ENCODE data around the gene SART3.

The SART3 gene, protein sequence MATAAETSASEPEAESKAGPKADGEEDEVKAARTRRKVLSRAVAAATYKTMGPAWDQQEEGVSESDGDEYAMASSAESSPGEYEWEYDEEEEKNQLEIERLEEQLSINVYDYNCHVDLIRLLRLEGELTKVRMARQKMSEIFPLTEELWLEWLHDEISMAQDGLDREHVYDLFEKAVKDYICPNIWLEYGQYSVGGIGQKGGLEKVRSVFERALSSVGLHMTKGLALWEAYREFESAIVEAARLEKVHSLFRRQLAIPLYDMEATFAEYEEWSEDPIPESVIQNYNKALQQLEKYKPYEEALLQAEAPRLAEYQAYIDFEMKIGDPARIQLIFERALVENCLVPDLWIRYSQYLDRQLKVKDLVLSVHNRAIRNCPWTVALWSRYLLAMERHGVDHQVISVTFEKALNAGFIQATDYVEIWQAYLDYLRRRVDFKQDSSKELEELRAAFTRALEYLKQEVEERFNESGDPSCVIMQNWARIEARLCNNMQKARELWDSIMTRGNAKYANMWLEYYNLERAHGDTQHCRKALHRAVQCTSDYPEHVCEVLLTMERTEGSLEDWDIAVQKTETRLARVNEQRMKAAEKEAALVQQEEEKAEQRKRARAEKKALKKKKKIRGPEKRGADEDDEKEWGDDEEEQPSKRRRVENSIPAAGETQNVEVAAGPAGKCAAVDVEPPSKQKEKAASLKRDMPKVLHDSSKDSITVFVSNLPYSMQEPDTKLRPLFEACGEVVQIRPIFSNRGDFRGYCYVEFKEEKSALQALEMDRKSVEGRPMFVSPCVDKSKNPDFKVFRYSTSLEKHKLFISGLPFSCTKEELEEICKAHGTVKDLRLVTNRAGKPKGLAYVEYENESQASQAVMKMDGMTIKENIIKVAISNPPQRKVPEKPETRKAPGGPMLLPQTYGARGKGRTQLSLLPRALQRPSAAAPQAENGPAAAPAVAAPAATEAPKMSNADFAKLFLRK

DNA sequence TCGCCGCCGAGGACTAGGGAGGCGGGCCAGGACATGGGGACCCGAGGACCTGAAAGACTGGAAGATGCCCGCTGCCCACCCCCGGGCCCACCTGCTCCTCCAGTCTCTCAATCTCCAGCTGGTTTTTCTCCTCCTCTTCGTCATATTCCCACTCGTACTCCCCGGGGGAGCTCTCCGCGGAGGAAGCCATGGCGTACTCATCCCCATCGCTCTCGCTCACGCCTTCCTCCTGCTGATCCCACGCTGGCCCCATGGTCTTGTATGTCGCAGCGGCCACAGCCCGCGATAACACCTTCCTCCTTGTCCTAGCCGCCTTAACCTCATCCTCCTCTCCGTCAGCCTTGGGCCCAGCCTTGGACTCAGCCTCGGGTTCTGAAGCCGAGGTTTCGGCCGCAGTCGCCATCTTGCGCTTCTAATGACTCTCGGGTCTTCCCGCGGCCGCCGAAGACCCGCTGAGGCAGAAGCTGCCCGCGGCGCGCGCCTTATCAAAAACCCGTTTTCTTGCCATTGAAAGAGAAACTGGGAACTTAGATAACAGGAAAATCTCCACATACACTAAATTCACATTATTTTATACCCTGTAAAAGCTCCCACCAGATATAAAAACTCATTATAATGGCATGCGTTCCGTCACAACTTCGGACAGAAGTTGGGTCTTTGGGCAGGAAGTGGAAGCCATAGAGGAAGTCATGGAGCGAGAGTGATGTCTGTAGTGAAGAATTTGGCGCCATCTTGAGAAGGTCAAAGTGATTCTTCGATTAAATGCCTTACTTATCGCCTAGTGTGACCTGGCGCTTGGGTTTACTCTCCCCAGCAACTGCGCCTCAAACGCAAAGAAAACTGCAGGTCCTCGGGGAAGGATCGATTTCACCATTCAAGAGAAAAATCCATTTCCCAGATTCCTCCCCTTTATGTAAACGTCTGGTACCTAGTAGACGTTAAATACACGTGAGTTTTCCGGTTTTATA is at the start of gene SART3:
Gene SART3, minus strand, starts transcription at position 422 of the 968 bp plus-strand sequence. Its CDS starts 19 bp downstream, at position 403.
- DNase-seq = peak in 54 of 56 donors; percentile 23 to 90 (median 67)

DNA sequence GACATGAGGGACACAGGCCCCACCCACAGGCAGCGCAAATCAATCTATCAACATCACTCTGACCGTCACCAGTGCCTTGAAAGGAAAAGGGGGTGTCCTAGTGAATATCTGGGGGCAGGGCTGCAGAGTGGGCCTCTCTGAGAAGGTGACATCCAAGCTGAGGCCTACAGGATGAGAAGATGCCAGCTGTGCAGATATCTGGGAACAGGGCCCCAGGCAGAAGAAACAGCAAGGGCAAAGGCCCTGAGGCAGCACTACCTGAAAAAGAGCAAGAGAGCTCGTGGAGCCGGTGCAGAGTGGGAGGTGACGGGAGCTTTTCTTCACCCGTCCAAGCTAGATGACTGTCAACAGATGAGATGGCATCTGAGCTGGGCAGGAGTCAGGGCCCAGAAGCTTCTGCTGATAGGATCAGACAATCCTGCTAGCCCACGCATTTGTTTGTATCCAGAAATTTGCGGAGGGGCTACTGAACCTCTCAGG is 49.4 kb upstream of the SART3 start:
- no peak for DNase-seq

DNA sequence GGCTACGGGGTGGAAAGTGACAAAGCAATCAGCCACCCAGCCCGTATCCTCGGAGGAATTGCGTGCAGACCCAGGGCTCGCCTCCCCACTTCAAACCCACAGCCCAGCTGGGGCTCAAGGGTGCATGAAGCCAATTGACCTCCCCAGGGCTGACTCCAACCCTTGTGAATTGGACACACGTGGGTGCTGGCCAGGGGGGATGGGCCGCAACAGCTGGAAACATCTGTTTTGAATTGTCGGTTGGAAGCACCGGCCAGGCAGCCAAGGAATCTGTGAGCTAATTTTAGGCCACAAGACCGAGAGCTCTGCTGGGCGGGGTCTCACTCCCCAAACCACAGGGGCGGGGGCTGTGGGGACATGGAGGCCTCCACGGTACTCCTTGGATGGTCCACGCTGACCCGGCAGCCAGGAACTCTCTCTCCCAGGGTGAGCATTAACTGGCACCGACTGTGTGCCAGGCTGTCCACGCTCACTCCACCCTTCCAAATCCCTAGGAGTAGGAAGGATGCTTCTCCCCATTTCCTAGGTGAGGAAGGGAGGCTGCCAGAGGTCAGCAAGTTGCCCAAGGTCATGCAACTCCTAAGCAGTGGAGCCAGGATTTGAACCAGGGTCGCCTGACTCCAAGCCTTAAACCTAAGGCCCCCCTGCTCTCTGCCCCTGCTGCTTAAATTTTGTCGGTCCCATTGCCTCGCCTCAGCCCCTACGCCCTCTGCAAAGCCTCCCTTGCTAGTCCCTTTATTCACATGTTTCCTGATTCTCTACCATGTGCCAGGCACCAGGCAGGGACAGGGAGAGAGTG is 48.8 kb upstream of the SART3 start:
- DNase-seq = no peak

DNA sequence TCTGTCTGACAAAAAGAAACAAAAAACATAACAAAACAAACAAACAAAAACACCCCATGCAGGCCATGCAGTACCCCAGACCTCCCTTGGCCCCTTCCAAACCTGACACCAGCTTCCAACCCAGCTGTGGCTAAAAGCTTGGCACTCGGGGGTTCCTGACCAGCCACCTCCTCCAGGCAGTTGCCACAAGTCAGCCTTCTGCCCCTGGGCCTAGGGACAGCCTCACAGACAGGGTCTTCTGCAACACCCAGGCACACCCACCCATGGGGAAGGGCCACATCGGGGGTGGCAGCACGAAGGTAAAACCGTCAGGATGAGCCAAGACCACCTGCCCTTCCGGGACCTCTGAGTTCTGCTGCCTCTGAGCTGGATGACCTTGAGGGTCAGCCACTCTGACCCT is 47.6 kb upstream of the SART3 start:
- no peak for DNase-seq

DNA sequence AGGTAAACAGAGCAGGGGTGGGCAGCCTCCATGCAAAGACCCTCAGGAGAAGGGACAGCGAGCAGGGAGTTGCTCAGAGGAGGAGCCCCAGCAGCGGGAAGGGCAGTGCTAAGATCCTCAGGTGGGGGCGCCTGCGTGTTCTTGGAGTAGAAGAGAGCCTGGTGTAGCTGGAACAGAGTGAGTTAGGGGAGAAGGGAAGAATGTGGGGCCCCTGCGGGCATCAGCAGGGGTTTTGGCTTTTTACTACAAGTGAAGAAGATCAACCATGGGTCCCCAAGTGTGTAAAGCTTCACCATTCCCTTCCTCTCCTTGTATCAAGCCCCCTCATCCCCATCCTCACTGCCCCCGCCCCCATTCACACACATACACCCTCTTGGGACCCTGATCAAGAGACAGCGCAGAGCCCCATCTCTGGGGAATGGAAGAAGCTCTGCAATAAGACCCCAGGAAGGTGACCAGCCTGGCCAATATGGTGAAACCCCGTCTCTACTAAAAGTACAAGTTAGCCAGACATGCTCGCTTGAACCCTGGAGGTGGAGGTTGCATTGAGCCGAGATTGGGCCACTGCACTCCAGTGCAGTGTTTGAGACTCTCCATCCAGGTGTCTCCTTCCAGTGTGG is 47.1 kb upstream of the SART3 start:
- DNase-seq = no peak

DNA sequence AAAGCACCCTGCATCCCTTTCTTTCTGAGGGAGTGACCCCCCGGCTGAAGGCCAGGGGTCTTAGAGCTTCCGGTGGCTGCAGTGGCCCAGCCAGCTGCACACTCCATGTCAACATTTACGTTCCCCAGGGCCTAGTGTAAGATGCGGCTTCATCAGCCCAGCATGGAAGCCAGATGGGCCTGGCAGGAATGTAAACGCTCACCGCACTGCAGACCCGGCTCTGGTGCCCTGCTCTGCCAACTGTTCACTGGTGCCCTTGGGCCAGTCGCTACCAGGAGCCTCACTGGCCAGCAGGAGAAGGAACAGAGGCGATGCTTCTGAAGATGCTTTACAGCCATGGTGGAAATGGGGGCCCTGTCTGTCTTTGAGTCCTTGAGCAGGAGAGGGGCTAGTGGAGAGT is 45.5 kb upstream of the SART3 start:
- no peak for DNase-seq

DNA sequence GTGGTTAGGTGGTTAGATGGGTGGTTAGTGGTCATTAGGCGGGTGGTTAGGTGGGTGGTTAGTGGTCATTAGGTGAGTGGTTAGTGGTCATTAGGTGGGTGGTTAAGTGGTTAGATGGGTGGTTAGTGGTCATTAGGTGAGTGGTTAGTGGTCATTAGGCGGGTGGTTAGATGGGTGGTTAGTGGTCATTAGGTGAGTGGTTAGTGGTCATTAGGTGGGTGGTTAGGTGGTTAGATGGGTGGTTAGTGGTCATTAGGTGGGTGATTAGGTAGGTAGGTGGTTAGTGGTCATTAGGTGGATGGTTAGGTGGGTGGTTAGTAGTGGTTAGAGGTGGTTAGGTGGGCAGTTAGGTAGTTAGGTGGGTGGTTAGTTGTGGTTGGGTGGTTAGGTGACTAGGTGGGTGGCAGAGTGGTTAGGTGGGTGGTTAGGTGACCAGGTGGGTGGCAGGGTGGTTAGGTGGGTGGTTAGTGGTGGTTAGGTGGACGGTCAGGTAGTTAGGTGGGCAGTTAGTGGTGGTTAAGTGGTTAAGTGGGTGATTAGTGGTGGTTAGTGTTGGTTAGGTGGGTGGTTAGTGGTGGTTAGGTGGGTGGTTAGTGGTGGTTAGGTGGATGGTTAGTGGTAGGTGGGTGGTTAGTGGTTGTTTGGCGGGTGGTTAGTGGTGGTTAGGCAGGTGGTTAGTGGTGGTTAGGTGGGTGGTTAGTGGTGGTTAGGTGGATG is 44.9 kb upstream of the SART3 start:
- DNase-seq = no peak

DNA sequence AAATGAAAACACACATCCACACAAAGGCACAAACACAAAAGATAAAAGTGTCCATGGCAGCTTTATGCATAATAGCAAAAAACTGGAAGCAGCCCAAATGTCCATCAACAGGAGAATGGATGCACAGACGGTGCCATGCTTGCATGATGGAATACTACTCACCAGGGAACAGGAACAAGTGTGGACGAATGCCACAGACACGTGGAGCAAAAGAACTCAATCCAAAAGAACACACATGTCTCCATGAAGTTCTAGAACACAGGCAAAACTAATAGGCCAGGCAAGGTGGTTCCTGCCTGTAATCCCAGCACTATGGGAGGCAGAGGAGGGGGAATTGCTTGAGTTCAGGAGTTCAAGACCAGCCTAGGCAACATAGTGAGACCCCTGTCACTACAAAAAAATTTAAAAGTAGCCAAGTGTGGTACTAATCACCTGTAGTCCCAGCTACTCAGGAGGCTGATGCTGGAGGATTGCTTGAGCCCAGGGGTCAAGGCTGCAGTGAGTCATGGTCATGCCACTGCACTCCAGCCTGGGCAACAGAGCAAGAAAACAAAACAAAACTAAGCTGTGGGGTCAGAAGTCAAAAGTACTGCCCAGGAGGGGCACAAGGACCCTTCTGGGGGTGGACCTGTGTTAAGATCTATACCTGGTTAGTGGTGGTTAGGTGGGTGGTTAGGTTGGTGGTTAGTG is 44.2 kb upstream of the SART3 start:
- DNase-seq = no peak

DNA sequence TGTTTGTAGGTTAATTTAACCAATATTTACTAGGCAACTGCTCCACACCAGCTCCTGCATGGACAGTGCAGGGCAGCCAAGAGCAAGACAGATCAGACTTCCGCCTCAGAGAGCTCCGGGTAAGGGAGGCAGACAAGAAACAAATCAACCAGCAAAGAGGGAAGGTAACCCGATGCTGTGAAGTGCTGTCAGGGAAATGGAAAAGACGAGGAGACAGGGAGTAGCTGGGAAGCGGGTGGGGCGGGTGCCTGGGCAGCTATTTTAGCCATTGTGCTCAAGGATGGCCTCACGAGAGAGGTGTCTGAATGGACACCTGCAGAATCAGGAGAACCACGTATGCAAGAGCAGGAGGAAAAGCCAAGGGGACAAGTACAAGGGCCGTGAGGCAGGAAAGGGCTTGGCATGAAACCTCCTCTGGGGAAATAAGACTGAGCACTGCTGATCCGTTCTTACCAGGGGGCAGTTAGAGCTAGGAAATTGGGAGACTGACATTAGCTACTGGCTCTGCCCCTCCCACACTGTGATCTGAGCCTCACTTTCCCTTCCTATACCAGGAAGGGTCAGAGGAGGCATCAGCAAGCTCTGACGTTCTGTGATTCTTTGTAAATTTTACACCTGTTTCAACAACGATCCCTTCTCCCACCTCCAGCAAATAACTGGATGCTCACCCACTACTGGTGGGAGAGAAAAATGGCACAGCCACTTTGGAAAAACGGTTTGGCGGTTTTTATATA is 43.4 kb upstream of the SART3 start:
- DNase-seq = no peak

DNA sequence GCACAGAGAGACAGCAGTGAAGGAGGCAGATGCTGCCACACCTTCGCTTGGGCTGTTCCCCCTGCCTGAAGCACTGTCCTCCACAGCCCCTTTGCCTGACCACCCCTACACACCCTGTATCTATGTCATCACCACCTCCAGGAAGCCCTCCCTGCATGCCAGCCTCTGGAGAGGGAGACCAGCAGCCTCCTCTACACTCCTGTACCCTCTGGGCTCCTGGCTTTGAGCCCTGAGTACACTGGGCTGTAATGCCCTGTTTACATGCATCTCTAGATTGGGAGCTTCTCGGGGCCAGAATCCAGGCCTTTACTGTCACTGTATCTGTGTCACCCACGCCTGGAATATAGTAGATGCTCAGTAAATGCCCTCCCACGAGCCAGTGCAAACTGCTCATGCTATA is 42.8 kb upstream of the SART3 start:
- DNase-seq = no peak

DNA sequence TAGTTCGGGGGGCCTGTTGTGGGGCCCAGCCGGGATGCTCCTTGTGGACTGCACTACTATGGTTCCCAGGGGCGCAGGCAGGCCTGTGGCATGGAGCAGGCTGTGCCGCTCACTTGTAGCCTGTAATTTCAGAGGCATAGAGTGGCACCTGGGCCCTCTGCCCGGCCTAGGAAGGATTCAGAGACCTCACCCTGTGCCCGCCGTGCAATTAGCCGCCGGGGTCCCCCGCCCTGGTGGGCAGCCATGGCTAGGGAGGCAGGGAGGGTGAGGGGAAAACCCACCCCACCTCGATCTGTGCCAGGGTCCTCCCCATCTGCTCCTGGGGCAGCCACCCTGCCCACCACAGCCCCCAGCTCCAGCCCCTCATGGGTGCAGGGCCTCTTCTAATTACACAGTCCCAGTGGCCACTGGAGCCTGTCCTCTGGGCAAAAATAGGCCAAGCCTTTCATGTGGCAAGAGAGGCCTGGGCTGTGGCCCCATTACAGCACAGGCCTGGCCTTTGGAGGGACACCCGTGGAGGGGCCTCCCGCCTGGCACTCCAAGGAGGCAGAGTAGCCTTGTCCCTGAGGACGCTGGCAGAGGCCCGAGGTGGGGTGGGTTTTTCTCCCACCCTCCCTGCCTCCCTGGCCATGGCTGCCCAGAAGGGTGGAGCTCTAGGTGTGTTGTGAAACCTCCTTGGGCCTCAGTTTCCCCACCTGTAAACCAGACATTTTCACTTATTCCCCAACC is 42.2 kb upstream of the SART3 start:
- DNase-seq = no peak

DNA sequence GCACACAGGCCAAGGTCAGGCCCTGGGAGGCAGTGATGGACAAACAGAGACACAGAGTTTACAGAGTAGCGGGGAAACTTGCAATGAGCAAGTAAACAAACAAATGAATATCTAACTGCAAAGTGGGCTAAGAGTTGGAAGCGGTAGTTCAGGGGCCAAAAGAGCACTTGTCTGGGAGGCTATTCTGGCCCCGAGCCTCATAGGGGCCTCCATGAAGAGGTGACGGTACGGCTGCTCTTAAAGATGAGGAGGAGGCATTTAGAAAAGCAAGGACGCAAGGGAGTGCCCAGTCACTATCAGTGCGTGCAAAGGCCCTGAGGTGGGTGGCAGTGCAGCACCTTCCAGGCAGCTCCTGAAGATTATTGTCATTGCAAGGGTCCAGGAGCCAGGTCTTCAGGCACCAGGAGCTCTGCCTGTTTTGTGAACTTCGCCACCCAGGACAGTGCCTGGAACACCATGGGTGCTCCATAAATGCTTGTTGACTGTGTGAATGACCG is 41.3 kb upstream of the SART3 start:
- DNase-seq = no peak

DNA sequence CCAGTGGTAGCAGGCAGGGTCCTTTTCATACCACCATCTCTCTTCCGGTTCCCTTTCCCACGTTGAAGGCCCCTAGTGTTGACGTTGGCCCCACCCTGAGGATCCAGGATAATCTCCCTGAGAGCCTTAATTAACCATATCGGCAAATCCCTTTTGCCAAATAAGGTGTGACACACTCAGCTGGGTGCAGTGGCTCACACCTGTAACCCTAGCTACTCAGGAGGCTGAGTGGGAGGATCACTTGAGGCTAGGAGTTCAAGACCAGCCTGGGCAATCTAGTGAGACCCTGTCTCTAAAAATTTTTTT is 39.7 kb upstream of the SART3 start:
- no peak for DNase-seq

DNA sequence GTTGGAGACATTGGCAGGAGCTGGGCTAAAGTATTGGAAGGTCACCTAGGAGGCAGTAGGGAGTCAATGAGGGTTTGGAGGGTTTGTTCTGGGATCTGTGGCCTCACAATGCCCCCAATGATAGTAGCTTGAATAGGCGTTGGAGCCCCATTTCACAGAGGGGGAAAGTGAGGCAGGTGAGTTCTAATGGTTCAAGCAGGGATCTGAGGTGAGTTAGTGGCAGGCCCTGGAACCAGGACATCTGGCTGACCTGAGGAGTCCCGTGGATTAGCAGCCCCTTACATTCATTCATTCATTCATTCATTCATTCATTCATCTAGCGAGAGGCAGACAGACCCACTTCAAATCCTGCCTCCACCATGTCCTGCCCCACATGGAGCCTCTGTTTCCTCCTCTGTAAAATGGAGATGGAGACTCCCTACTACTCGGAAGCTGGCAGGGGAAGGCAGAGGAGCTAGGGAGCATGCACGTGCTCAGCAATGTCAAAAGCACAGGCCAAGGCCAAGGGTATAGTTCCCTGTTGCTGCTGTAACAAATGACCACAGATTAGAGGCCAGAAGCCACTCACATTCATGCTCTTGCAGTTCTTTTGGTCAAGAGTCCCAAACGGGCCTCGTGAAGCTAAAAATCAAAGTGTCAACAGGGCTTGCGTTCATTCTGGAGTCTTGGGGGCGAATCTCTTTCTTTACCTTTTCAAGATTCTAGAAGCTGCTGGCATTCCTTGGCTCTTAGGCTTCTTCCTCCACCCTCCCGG is 39.2 kb upstream of the SART3 start:
- DNase-seq = no peak

DNA sequence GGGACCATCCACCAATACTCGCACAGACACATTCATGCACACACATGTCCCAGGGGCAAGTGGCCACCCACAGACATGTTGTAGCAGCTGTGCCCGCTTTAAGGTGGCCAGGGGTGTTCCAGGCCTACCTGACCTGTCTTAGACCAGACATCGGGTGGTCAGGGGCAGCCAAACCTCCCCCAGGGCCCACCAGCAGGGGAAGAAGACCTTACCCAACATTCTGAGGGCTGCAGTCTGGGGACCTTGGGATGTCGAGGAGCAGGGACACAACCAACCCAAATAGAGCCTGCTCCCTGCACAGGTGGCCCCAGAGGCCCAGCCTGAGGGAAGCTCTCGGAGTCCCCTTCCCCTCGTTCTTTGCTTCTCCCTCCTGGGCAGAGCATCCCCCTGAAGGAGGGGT is 38.6 kb upstream of the SART3 start:
- DNase-seq = no peak

Measured in amygdala (tissue), 56 donors.